Measurements from ENCODE around the gene SP7.
A peak's percentile ranks its signal among the peaks of the same experiment; 100 is the strongest.
"Not testable (repeated sequence)": the region's sequence is repeated elsewhere in the genome, so short reads cannot be mapped to it uniquely, and the experiment has no call there.

SP7 gene

GRCh38 chr12:53313996-53314395 is 22.2 kb downstream of the SP7 start:
- DNase-seq = no peak

- peak; percentile 22 for DNase-seq
These were observed 27.9 kb downstream of the SP7 start for GRCh38 chr12:53308276-53308675.

GRCh38 chr12:53306826-53307225 is 29.3 kb downstream of the SP7 start:
- no peak for DNase-seq

GRCh38 chr12:53302903-53303302 is 33.3 kb downstream of the SP7 start:
- no peak for DNase-seq

- DNase-seq = no peak
These were observed 36.0 kb downstream of the SP7 start for GRCh38 chr12:53300187-53300586.

- DNase-seq = peak; percentile 85
These were observed 36.5 kb downstream of the SP7 start, which contains the start of gene MYG1 for GRCh38 chr12:53299454-53300180. Gene MYG1, plus strand, starts transcription at chr12:53299695. Its CDS starts 43 bp downstream, at chr12:53299738.

GRCh38 chr12:53299101-53299453 is 37.1 kb downstream of the SP7 start:
- DNase-seq = no peak

- no peak for DNase-seq
These were observed 38.0 kb downstream of the SP7 start for GRCh38 chr12:53298164-53298563.

- not testable (repeated sequence) for DNase-seq
These were observed 39.0 kb downstream of the SP7 start for GRCh38 chr12:53297106-53297505.

GRCh38 chr12:53295891-53296219 is 40.3 kb downstream of the SP7 start:
- DNase-seq = no peak

GRCh38 chr12:53295070-53295890 is 40.9 kb downstream of the SP7 start, which contains the start of gene PFDN5:
Gene PFDN5, plus strand, starts transcription at chr12:53295542. Its CDS starts 26 bp downstream, at chr12:53295568.
- peak; percentile 88 for DNase-seq

- DNase-seq = no peak
These were observed 43.7 kb downstream of the SP7 start for GRCh38 chr12:53292426-53292825.

GRCh38 chr12:53290661-53291060 is 45.5 kb downstream of the SP7 start:
- no peak for DNase-seq

- DNase-seq = no peak
These were observed 46.3 kb downstream of the SP7 start for GRCh38 chr12:53289891-53290290.

GRCh38 chr12:53288322-53288721 is 47.8 kb downstream of the SP7 start:
- DNase-seq = no peak

- peak; percentile 35 for DNase-seq
These were observed 48.4 kb downstream of the SP7 start for GRCh38 chr12:53287741-53288216.

- DNase-seq = no peak
These were observed 49.7 kb downstream of the SP7 start for GRCh38 chr12:53286448-53286847.

- no peak for DNase-seq
These were observed 56.2 kb downstream of the SP7 start for GRCh38 chr12:53279888-53280498.

- DNase-seq = no peak
These were observed 56.8 kb downstream of the SP7 start for GRCh38 chr12:53279283-53279869.

- no peak for DNase-seq
These were observed 58.2 kb downstream of the SP7 start for GRCh38 chr12:53277981-53278380.
